KOPT-K1 (cell line): ENCODE data around the gene OR10G3.
"Not testable (repeated sequence)": the region's sequence is repeated elsewhere in the genome, so short reads cannot be mapped to it uniquely, and the experiment has no call there.

Experiments
- H3K27ac ChIP-seq: fragments of 200-600 bp; sonication (generic); 2 replicates; pipeline ENCODE4 v1.5.1; 2016; ENCODE audit warnings: antibody characterized with exemption, mild to moderate bottlenecking, low read depth, low read length; ENCODE audit not compliant: poor library complexity, severe bottlenecking
- H3K36me3 ChIP-seq: fragments of 200-600 bp; sonication (generic); 2 replicates; pipeline ENCODE4 v1.5.1; 2017; ENCODE audit warnings: antibody characterized with exemption, mild to moderate bottlenecking, low read length, moderate library complexity; ENCODE audit not compliant: insufficient read depth
- H3K9me3 ChIP-seq: fragments of 200-600 bp; sonication (generic); 2 replicates; pipeline ENCODE4 v1.5.1; 2017; ENCODE audit warnings: antibody characterized with exemption, low read length, mild to moderate bottlenecking; ENCODE audit not compliant: insufficient read depth, poor library complexity, severe bottlenecking

Gene OR10G3

GRCh38 chr14:21579976-21580375 is at the start of gene OR10G3:
Gene OR10G3 (minus strand): TSS chr14:21580076. CDS start chr14:21570744, 9,332 bp downstream.
- Histone ChIP-seq H3K27ac (no peak within 1 kb of the TSS), H3K36me3 (no peaks in the 10 kb centered on the region), H3K9me3 (no peaks in the 10 kb centered on the region)

GRCh38 chr14:21626491-21627230 is 46.8 kb upstream of the OR10G3 start:
- Histone ChIP-seq H3K9me3 (no peaks in the 10 kb centered on the region), H3K27ac (no peak overlapping the region), H3K36me3 (no peaks in the 10 kb centered on the region)

- Histone ChIP-seq H3K27ac (no peak overlapping the region), H3K36me3 (no peaks in the 10 kb centered on the region), H3K9me3 (no peaks in the 10 kb centered on the region)
Measured at GRCh38 chr14:21617614-21618013, 37.7 kb upstream of the OR10G3 start.

GRCh38 chr14:21614240-21614639 is 34.4 kb upstream of the OR10G3 start:
- H3K27ac ChIP-seq, result no peak overlapping the region
- no peaks in the 10 kb centered on the region for H3K9me3 ChIP-seq
- H3K36me3 ChIP-seq, result no peaks in the 10 kb centered on the region

GRCh38 chr14:21612324-21612723 is 32.4 kb upstream of the OR10G3 start:
- Histone ChIP-seq H3K9me3 (no peaks in the 10 kb centered on the region), H3K27ac (no peak overlapping the region)

GRCh38 chr14:21602181-21602580 is 22.3 kb upstream of the OR10G3 start:
- H3K36me3 ChIP-seq, H3K27ac ChIP-seq, H3K9me3 ChIP-seq: not testable (repeated sequence)

More at GRCh38 chr14:21612324-21612723, 32.4 kb upstream of the OR10G3 start:
- H3K36me3 ChIP-seq, result no peaks in the 10 kb centered on the region

- H3K9me3 ChIP-seq, result peaks cover 15% of the 10 kb centered on the region
Measured at GRCh38 chr14:21589317-21589716, 9.4 kb upstream of the OR10G3 start.

GRCh38 chr14:21575661-21576060 is 4.2 kb downstream of the OR10G3 start:
- Histone ChIP-seq H3K27ac (no peak overlapping the region), H3K9me3 (peaks cover 8% of the 10 kb centered on the region), H3K36me3 (no peaks in the 10 kb centered on the region)

More at GRCh38 chr14:21589317-21589716, 9.4 kb upstream of the OR10G3 start:
- Histone ChIP-seq H3K27ac (no peak overlapping the region), H3K36me3 (no peaks in the 10 kb centered on the region)

GRCh38 chr14:21572604-21573003 is 7.3 kb downstream of the OR10G3 start:
- peaks cover 8% of the 10 kb centered on the region for H3K9me3 ChIP-seq
- no peak overlapping the region for H3K27ac ChIP-seq
- H3K36me3 ChIP-seq, result no peaks in the 10 kb centered on the region

- H3K36me3 ChIP-seq, result no peaks in the 10 kb centered on the region
- H3K9me3 ChIP-seq, result no peaks in the 10 kb centered on the region
- H3K27ac ChIP-seq, result no peak overlapping the region
Measured at GRCh38 chr14:21558703-21559170, 21.1 kb downstream of the OR10G3 start.

- Histone ChIP-seq H3K36me3 (no peaks in the 10 kb centered on the region), H3K9me3 (no peaks in the 10 kb centered on the region), H3K27ac (no peak overlapping the region)
Measured at GRCh38 chr14:21557084-21557901, 22.6 kb downstream of the OR10G3 start.

- no peaks in the 10 kb centered on the region for H3K36me3 ChIP-seq
- no peaks in the 10 kb centered on the region for H3K9me3 ChIP-seq
- H3K27ac ChIP-seq, result no peak overlapping the region
Measured at GRCh38 chr14:21556378-21557083, 23.3 kb downstream of the OR10G3 start.

- H3K27ac ChIP-seq, result no peak overlapping the region
- no peaks in the 10 kb centered on the region for H3K9me3 ChIP-seq
- H3K36me3 ChIP-seq, result no peaks in the 10 kb centered on the region
Measured at GRCh38 chr14:21553266-21553665, 26.6 kb downstream of the OR10G3 start.

GRCh38 chr14:21544588-21544987 is 35.3 kb downstream of the OR10G3 start:
- H3K36me3 ChIP-seq, H3K9me3 ChIP-seq, H3K27ac ChIP-seq: not testable (repeated sequence)

- no peaks in the 10 kb centered on the region for H3K36me3 ChIP-seq
- H3K27ac ChIP-seq, result no peak overlapping the region
- H3K9me3 ChIP-seq, result no peaks in the 10 kb centered on the region
Measured at GRCh38 chr14:21543963-21544362, 35.9 kb downstream of the OR10G3 start.
